Measurements from ENCODE around the gene HNRNPH2. TPM values are rescaled to one million over a fixed set of nuclear protein-coding genes. Genes with fewer than 3 reads are reported as not detected.
A peak's percentile ranks its signal among the peaks of the same experiment; 100 is the strongest.

The HNRNPH2 gene
- polyA plus RNA-seq, 1 experiment = 17.9 TPM

GRCh38 chrX:101409043-101409442, 1.0 kb downstream of the HNRNPH2 start:
- no peaks in the 10 kb centered on the region for H3K27me3 ChIP-seq (ENCODE audit: control insufficient read depth, insufficient read depth, low read length)
- no peaks in the 10 kb centered on the region; the same call in 1 of the 2 replicates for H3K36me3 ChIP-seq (ENCODE audit: control insufficient read depth, insufficient read depth, low read length)
- TF ChIP-seq CTCF (IDR thresholded peaks at IDR 0.05; ENCODE audit: insufficient read depth, low read depth, low read length) = no peak
- ChIA-PET POLR2A (interaction anchor here (0.6 kb wide), 2 partner anchors 73 to 202 kb away, joined by 3 to 8 read pairs; no protein-coding TSS in a partner anchor), CTCF (no interaction called here)
- peak overlapping the region; percentile 65 for H3K4me3 ChIP-seq (ENCODE audit: low read depth, low read length)
- DNase-seq (ENCODE audit: low read depth) = no peak

- DNase-seq (ENCODE audit: low read depth) = no peak
- TF ChIP-seq CTCF (IDR thresholded peaks at IDR 0.05; ENCODE audit: insufficient read depth, low read depth, low read length) = no peak
- CTCF ChIA-PET = no interaction called here
- Histone ChIP-seq H3K36me3 (ENCODE audit: control insufficient read depth, insufficient read depth, low read length) (no peaks in the 10 kb centered on the region; the same call in 1 of the 2 replicates), H3K27me3 (ENCODE audit: control insufficient read depth, insufficient read depth, low read length) (no peaks in the 10 kb centered on the region), H3K4me3 (ENCODE audit: low read depth, low read length) (no peak overlapping the region)
- POLR2A ChIA-PET = no interaction called here
Measured at GRCh38 chrX:101410461-101410860, 2.4 kb downstream of the HNRNPH2 start.

GRCh38 chrX:101411984-101412383, 4.0 kb downstream of the HNRNPH2 start:
- Histone ChIP-seq H3K36me3 (ENCODE audit: control insufficient read depth, insufficient read depth, low read length) (no peaks in the 10 kb centered on the region; the same call in 1 of the 2 replicates), H3K4me3 (ENCODE audit: low read depth, low read length) (no peak overlapping the region), H3K27me3 (ENCODE audit: control insufficient read depth, insufficient read depth, low read length) (no peaks in the 10 kb centered on the region)
- DNase-seq (ENCODE audit: low read depth) = no peak
- ChIA-PET CTCF (no interaction called here), POLR2A (no interaction called here)
- no peak for TF ChIP-seq CTCF (IDR thresholded peaks at IDR 0.05; ENCODE audit: insufficient read depth, low read depth, low read length)

GRCh38 chrX:101415180-101416145, 7.4 kb downstream of the HNRNPH2 start:
- H3K27me3 ChIP-seq (ENCODE audit: control insufficient read depth, insufficient read depth, low read length) = no peaks in the 10 kb centered on the region
- TF ChIP-seq CTCF (IDR thresholded peaks at IDR 0.05; ENCODE audit: insufficient read depth, low read depth, low read length) = peak; percentile 59
- no peak for DNase-seq (ENCODE audit: low read depth)
- H3K36me3 ChIP-seq (ENCODE audit: control insufficient read depth, insufficient read depth, low read length) = no peaks in the 10 kb centered on the region; the same call in 1 of the 2 replicates
- ChIA-PET CTCF (interaction anchor here (0.8 to 1.5 kb wide), 4 partner anchors 48 to 388 kb away, joined by 3 to 5 read pairs (median 3); no protein-coding TSS in a partner anchor), POLR2A (no interaction called here)
- no peak overlapping the region for H3K4me3 ChIP-seq (ENCODE audit: low read depth, low read length)

- no peaks in the 10 kb centered on the region for H3K27me3 ChIP-seq (ENCODE audit: control insufficient read depth, insufficient read depth, low read length)
- no peak overlapping the region for H3K4me3 ChIP-seq (ENCODE audit: low read depth, low read length)
- CTCF ChIA-PET = interaction anchor here (1.4 kb wide), 2 partner anchors 47 to 386 kb away, joined by 3 read pairs; no protein-coding TSS in a partner anchor
- H3K36me3 ChIP-seq (ENCODE audit: control insufficient read depth, insufficient read depth, low read length) = no peaks in the 10 kb centered on the region; the same call in 1 of the 2 replicates
- no peak for TF ChIP-seq CTCF (IDR thresholded peaks at IDR 0.05; ENCODE audit: insufficient read depth, low read depth, low read length)
- no peak for DNase-seq (ENCODE audit: low read depth)
- POLR2A ChIA-PET = no interaction called here
Measured at GRCh38 chrX:101416691-101417090, 8.7 kb downstream of the HNRNPH2 start.
